Measurements from ENCODE around the gene SCN1A. TPM values are rescaled to one million over a fixed set of nuclear protein-coding genes. Genes with fewer than 3 reads are reported as not detected.

Gene SCN1A
- total and polyA plus RNA-seq, 2 of the 13 experiments (the other 11 are each of a cell fraction or from before 2014, with no cell fraction given), result 19.9 to 39.4 TPM

DNA sequence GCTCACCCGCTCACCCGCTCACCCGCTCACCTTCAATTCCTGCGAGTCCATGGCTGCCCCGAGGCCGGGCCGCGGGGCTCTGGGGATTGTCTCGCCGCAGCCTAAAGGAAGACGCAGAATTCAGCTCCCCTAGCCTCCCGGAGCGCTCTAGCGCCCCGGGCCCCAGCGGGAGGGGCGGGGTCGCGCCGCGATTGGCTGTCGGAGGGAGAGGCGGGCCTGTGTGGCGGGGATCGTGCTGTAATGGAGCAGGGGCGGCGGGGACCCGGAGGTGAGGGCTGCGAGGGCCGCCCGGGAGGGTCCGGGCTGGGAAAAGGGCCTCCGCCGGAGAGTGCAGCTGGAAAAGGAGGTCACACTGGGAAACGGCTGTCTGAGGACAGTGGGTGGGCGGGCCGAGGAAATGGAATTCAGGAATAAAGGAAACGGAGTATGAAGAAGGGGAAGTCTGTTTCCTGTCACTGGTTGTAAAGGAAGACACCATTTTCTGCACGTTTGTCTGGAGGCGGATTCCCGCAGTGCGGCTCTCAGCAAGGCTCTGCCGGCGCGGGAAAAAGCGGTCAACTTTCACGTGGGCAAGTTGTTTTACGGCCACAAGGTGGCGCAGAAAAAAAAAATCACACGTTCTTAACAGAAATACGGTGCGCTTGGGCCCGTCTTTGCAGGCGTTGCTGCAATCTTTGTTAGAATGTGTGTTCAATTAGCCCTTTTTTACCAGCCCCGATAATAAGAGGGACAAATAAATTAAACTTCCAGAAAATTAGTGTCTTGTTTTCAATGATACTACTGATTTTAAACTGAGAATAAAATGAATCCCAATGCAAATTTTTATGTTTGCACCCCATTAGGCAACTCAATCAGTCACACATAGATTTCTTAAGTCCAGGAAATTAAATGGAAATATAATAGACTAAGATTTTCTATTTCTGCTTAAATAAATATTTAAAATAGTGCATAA, 173.9 kb downstream of the SCN1A start, which contains the start of gene TTC21B (continued):
- TF ChIP-seq, protein P1, sequence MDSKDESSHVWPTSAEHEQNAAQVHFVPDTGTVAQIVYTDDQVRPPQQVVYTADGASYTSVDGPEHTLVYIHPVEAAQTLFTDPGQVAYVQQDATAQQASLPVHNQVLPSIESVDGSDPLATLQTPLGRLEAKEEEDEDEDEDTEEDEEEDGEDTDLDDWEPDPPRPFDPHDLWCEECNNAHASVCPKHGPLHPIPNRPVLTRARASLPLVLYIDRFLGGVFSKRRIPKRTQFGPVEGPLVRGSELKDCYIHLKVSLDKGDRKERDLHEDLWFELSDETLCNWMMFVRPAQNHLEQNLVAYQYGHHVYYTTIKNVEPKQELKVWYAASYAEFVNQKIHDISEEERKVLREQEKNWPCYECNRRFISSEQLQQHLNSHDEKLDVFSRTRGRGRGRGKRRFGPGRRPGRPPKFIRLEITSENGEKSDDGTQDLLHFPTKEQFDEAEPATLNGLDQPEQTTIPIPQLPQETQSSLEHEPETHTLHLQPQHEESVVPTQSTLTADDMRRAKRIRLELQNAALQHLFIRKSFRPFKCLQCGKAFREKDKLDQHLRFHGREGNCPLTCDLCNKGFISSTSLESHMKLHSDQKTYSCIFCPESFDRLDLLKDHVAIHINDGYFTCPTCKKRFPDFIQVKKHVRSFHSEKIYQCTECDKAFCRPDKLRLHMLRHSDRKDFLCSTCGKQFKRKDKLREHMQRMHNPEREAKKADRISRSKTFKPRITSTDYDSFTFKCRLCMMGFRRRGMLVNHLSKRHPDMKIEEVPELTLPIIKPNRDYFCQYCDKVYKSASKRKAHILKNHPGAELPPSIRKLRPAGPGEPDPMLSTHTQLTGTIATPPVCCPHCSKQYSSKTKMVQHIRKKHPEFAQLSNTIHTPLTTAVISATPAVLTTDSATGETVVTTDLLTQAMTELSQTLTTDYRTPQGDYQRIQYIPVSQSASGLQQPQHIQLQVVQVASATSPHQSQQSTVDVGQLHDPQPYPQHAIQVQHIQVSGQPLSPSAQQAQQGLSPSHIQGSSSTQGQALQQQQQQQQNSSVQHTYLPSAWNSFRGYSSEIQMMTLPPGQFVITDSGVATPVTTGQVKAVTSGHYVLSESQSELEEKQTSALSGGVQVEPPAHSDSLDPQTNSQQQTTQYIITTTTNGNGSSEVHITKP (CRISPR knock-in tag; IDR thresholded peaks at IDR 0.05; ENCODE audit: low read depth), result peak; percentile 82
- TF ChIP-seq ZBTB8A (CRISPR knock-in tag; IDR thresholded peaks at IDR 0.05; ENCODE audit: borderline replicate concordance, low read depth) (peak; percentile 71; the same call in 1 of the 2 replicates), TRAFD1 (CRISPR knock-in tag; IDR thresholded peaks at IDR 0.05; ENCODE audit: borderline replicate concordance) (no peak), TCF12 (IDR thresholded peaks at IDR 0.05) (no peak), TCF12 (CRISPR knock-in tag; IDR thresholded peaks at IDR 0.05) (peak; percentile 71), HOXA3 (CRISPR knock-in tag; IDR thresholded peaks at IDR 0.05) (peak; percentile 83), ZC3H4 (CRISPR knock-in tag; IDR thresholded peaks at IDR 0.05; ENCODE audit: borderline replicate concordance) (peak; percentile 80), ZSCAN29 (CRISPR knock-in tag; conservative IDR thresholded peaks at IDR 0.05) (peak; percentile 75), HOXD1 (CRISPR knock-in tag; IDR thresholded peaks at IDR 0.05) (0 out of 2 replicates have a peak, but pooled peaks have one; percentile 50), PHF5A (CRISPR knock-in tag; IDR thresholded peaks at IDR 0.05; ENCODE audit: low read depth, unreplicated experiment) (peak; percentile 91), NONO (IDR thresholded peaks at IDR 0.05) (no peak), NONO (CRISPR knock-in tag; conservative IDR thresholded peaks at IDR 0.05) (peak; percentile 95), REPIN1 (CRISPR knock-in tag; IDR thresholded peaks at IDR 0.05; ENCODE audit: borderline replicate concordance, low read depth) (peak; percentile 94), TAF1 (CRISPR knock-in tag; IDR thresholded peaks at IDR 0.05) (peak; percentile 89), SAP130 (CRISPR knock-in tag; IDR thresholded peaks at IDR 0.05; ENCODE audit: low read depth) (peak; percentile 90), MIER2 (CRISPR knock-in tag; IDR thresholded peaks at IDR 0.05) (peak; percentile 59; the same call in 1 of the 2 replicates), ERF (CRISPR knock-in tag; IDR thresholded peaks at IDR 0.05) (peak; percentile 95; the same call in 1 of the 2 replicates), ATF4 (CRISPR knock-in tag; IDR thresholded peaks at IDR 0.05) (peak in 1 of 2 experiments; percentile 60; a peak in 1 of 4 replicates)
- TF ChIP-seq, protein P2, sequence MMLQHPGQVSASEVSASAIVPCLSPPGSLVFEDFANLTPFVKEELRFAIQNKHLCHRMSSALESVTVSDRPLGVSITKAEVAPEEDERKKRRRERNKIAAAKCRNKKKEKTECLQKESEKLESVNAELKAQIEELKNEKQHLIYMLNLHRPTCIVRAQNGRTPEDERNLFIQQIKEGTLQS (CRISPR knock-in tag; IDR thresholded peaks at IDR 0.05), result 0 out of 2 replicates have a peak, but pooled peaks have one; percentile 34
- TF ChIP-seq, protein P3, sequence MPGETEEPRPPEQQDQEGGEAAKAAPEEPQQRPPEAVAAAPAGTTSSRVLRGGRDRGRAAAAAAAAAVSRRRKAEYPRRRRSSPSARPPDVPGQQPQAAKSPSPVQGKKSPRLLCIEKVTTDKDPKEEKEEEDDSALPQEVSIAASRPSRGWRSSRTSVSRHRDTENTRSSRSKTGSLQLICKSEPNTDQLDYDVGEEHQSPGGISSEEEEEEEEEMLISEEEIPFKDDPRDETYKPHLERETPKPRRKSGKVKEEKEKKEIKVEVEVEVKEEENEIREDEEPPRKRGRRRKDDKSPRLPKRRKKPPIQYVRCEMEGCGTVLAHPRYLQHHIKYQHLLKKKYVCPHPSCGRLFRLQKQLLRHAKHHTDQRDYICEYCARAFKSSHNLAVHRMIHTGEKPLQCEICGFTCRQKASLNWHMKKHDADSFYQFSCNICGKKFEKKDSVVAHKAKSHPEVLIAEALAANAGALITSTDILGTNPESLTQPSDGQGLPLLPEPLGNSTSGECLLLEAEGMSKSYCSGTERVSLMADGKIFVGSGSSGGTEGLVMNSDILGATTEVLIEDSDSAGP (CRISPR knock-in tag; IDR thresholded peaks at IDR 0.05; ENCODE audit: borderline replicate concordance), result peak; percentile 92; the same call in 1 of the 2 replicates
